Transverse colon (tissue), 4 donors: ENCODE measurements around the gene SLC30A10. TPM values are rescaled to one million over a fixed set of nuclear protein-coding genes. Genes with fewer than 3 reads are reported as not detected.

Experiments used
- DNase-seq: peaks from one replicate; pipeline ENCODE4 v3.0.0-alpha.2; 2019
- H3K27ac ChIP-seq, 4 donors: fragments of 200-600 bp; sonication (generic); 2 replicates each; pipeline ENCODE4 v1.5.1; 2016 to 2018; ENCODE audit warnings: inconsistent platforms in 4 of 4
- H3K27me3 ChIP-seq: fragments of 200-600 bp; sonication (generic); 2 replicates; pipeline ENCODE4 v1.5.1; 2017; ENCODE audit warnings: inconsistent platforms
- H3K36me3 ChIP-seq, 4 donors: fragments of 200-600 bp; sonication (generic); 2 replicates each; pipeline ENCODE4 v1.5.1; 2017 to 2019; ENCODE audit warnings: inconsistent platforms in 4 of 4
- H3K4me1 ChIP-seq, 4 donors: fragments of 200-600 bp; sonication (generic); 2 replicates each; pipeline ENCODE4 v1.5.1; 2017 to 2020; ENCODE audit warnings: inconsistent platforms in 4 of 4
- H3K4me3 ChIP-seq, 4 donors: fragments of 200-600 bp; sonication (generic); 1 replicate in 1 of 4; 2 replicates in 3 of 4; pipeline versions ENCODE4 v1.5.1 to v1.6.1; 2017 to 2019; ENCODE audit warnings: inconsistent platforms in 4 of 4
- H3K9me3 ChIP-seq, 2 donors: fragments of 200-600 bp; sonication (generic); 2 replicates each; pipeline ENCODE4 v1.5.1; 2017 to 2019; ENCODE audit warnings: inconsistent platforms in 2 of 2
- CTCF ChIP-seq, 5 experiments: fragments of 200-600 bp in 3 of 5; fragments of 450-650 bp in 2 of 5; sonication (generic) in 3 of 5; IDR thresholded peaks; 1 replicate in 2 of 5; 2 replicates in 3 of 5; pipeline ENCODE4 v1.5.1; 2016 to 2017; ENCODE audit warnings: antibody characterized with exemption in 5 of 5, inconsistent platforms in 3 of 5, mild to moderate bottlenecking in 2 of 5, moderate library complexity in 1 of 5
- EP300 ChIP-seq: sonication (generic); formaldehyde crosslinking; IDR thresholded peaks from one replicate; pipeline ENCODE4 v1.6.1; 2017; ENCODE audit warnings: antibody characterized with exemption, low read depth
- POLR2A ChIP-seq: fragments of 450-650 bp; IDR thresholded peaks from one replicate; pipeline ENCODE4 v1.6.1; 2016; ENCODE audit warnings: antibody characterized with exemption, mild to moderate bottlenecking, moderate library complexity
- POLR2AphosphoS5 ChIP-seq, 3 donors: sonication (generic); formaldehyde crosslinking; IDR thresholded peaks; one replicate each; pipeline ENCODE4 v1.6.1; 2016; ENCODE audit warnings: antibody characterized with exemption in 3 of 3
- WGBS, 2 donors: methylation state at CpG; one replicate each; pipeline ENCODE4 v1.1.5; 2018; ENCODE audit warnings: low coverage in 1 of 2; 5-methylcytosine and 5-hydroxymethylcytosine counted together
- in situ Hi-C, 4 donors: fragments of 200-750 bp; cut with MboI; loops; one replicate each; pipeline versions ENCODE4 v1.15.0 to v1.15.1; 2017; ENCODE audit warnings: low sequenced_read_pairs in 3 of 4, low pct_ligation_motif_present in 1 of 4, low pct_unique_long_range_greater_than_20kb in 1 of 4
- intact Hi-C: fragments of 100-400 bp; cut with DNase I; formaldehyde crosslinking; loops from one replicate; pipeline ENCODE4 v1.15.1; 2023; ENCODE audit warnings: low total_unique reads
- total RNA-seq, 4 donors: library from RNA; depleted of rRNA; stranded (reverse); fragments of >200 nt; gene quantifications; one replicate each; pipeline ENCODE4 v1.1.0, GENCODE V29; 2016

SLC30A10 gene
- total RNA-seq, 4 donors from 2014 or later: 19.2 to 79.3 (median 22.1) TPM; not detected in 1

GRCh38 chr1:219913005-219913770, 15.2 kb downstream of the SLC30A10 start:
- no peak overlapping the region for H3K27ac ChIP-seq
- no peaks in the 10 kb centered on the region for H3K4me1 ChIP-seq
- no peak overlapping the region for H3K4me3 ChIP-seq
- H3K9me3 ChIP-seq: no peaks in the 10 kb centered on the region
- H3K27me3 ChIP-seq: peaks cover 49% of the 10 kb centered on the region
- TF ChIP-seq EP300: no peak
- no peak for TF ChIP-seq CTCF (IDR thresholded peaks at IDR 0.05)
- TF ChIP-seq POLR2AphosphoS5 (IDR thresholded peaks at IDR 0.05): no peak
- TF ChIP-seq POLR2A: no peak
- in situ Hi-C loops: no loop called here
- no peaks in the 10 kb centered on the region for H3K36me3 ChIP-seq
- DNase-seq: no peak
- intact Hi-C loops: no loop called here

DNA sequence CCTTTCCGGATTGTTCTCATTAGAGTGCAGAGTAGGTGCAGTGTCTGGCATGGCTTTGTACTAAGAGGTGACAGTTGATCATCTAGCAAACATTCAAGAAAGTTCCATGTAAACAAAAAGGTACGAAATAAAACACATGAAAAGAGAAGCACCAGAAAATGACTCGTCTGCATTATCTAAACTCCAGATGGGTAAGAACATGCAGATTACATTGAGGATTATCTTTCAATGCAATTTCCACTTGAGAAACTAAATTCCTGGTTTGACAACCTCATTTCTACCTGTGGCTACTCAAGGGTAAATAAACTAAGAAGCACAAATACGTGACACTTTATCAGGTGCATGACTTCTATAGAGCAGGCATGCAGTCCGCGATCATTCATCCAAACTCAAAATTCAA, 17.6 kb downstream of the SLC30A10 start:
- in situ Hi-C loops: no loop called here
- intact Hi-C loops: no loop called here
- Histone ChIP-seq H3K4me3 (no peak overlapping the region), H3K27ac (no peak overlapping the region), H3K4me1 (no peaks in the 10 kb centered on the region), H3K27me3 (peaks cover 73% of the 10 kb centered on the region), H3K9me3 (no peaks in the 10 kb centered on the region), H3K36me3 (no peaks in the 10 kb centered on the region)
- WGBS, 2 donors: 63 to 70% methylated on average over 6 of the region's 6 CpGs
- no peak for TF ChIP-seq POLR2A
- no peak for TF ChIP-seq POLR2AphosphoS5 (IDR thresholded peaks at IDR 0.05)
- TF ChIP-seq CTCF (IDR thresholded peaks at IDR 0.05): no peak
- TF ChIP-seq EP300: no peak
- DNase-seq: no peak

DNA sequence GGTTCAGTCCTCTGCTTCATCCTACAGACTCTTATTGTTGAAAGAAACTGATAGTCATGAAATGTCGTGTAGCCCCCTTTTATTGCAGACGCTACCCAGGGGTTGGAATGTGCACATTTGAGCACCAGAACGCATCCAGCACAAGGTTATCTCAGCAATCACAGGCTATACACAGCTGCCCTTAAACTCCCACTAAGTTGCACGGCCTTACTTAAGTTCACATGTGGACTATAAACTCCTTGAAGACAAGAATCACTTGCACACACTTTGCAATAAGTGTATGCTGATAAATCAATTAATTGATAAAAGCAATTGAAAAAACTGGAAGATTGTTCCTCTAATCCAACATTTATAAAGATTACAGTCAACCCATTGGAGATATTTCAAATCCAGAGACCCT, 18.9 kb downstream of the SLC30A10 start:
- no peak overlapping the region for H3K4me3 ChIP-seq
- H3K27ac ChIP-seq: no peak overlapping the region
- whole genome bisulfite sequencing, 2 donors: 58 to 71% methylated on average over 1 to 4 of the region's 4 CpGs
- in situ Hi-C loops: no loop called here
- TF ChIP-seq POLR2AphosphoS5 (IDR thresholded peaks at IDR 0.05): no peak
- no peak for TF ChIP-seq EP300
- no peak for TF ChIP-seq POLR2A
- TF ChIP-seq CTCF (IDR thresholded peaks at IDR 0.05): no peak
- no peak for DNase-seq
- intact Hi-C loops: no loop called here
- no peaks in the 10 kb centered on the region for H3K4me1 ChIP-seq
- no peaks in the 10 kb centered on the region for H3K9me3 ChIP-seq
- H3K36me3 ChIP-seq: no peaks in the 10 kb centered on the region
- peaks cover 81% of the 10 kb centered on the region for H3K27me3 ChIP-seq

DNA sequence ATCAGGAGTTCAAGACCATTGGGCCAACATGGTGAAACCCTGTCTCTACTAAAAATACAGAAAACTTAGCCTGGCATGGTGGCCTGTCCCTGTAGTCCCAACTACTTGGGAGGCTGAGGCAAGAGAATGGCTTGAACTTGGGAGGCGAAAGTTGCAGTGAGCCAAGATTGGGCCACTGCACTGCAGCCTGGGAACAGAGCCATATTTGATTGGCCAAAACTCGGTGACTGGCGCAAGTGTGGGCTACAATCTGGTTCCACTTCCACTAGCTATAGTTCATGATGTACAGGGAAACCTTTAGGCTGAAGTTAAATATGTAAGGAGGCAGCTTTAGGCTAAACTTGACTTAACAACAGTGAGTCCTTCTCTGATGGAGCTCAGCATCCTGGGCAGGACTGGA, 20.2 kb downstream of the SLC30A10 start:
- WGBS, 2 donors: 93% methylated on average over 3 of the region's 3 CpGs; no CpG with 5 or more reads in 1 of the 2 donors
- Histone ChIP-seq H3K4me3 (no peak overlapping the region), H3K27me3 (peaks cover 87% of the 10 kb centered on the region), H3K36me3 (no peaks in the 10 kb centered on the region), H3K9me3 (no peaks in the 10 kb centered on the region), H3K27ac (no peak overlapping the region), H3K4me1 (no peaks in the 10 kb centered on the region)
- intact Hi-C loops (no loop called here), in situ Hi-C loops (no loop called here)
- no peak for DNase-seq
- no peak for TF ChIP-seq POLR2A
- no peak for TF ChIP-seq POLR2AphosphoS5 (IDR thresholded peaks at IDR 0.05)
- TF ChIP-seq CTCF (IDR thresholded peaks at IDR 0.05): no peak
- TF ChIP-seq EP300: no peak
